ENCODE measurements around the gene TUBA8.
"Not testable (repeated sequence)": the region's sequence is repeated elsewhere in the genome, so short reads cannot be mapped to it uniquely, and the experiment has no call there.

TUBA8 gene

DNA sequence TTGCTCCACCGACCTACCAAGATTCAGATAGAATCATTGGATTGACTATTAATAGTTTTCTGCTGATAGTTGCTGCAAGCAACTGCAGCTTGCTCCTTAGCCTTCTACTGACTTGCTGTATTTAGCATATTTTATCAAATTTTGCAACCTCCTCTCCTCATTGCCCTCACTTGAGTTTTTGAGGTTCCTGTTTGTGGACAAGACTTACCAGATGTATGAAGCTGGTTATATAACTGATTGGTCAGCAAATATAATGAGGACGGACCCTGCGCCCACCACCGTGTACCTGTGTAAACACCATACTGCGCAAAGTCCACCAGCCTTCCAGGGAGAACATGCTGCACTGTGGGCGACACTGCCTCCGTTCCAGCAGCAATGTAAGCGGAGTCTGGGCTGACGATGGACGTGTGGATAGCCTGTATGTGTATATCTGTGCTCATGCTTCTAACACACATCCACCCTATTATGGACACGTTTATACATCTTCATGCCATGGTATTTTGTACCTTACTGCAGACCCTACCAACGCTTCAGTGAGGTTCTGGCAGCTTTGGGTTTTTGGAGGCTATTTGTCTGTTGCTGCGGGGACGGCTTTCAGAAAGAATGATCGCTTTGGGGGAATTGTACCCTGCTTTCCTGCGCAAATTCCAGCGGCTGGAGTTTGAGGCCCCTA, 37.8 kb downstream of the TUBA8 start:
- no peak for ATAC-seq
- H3K4me1 Mint-ChIP-seq = peaks cover 39% of the 10 kb centered on the region
- H3K27ac Mint-ChIP-seq = no peak overlapping the region
- no peak for DNase-seq
- H3K27me3 Mint-ChIP-seq = no peaks in the 10 kb centered on the region
- no peaks in the 10 kb centered on the region for H3K36me3 Mint-ChIP-seq (ENCODE audit: low read depth)
- no peak overlapping the region for H3K4me3 Mint-ChIP-seq
- no peaks in the 10 kb centered on the region for H3K9me3 Mint-ChIP-seq

DNA sequence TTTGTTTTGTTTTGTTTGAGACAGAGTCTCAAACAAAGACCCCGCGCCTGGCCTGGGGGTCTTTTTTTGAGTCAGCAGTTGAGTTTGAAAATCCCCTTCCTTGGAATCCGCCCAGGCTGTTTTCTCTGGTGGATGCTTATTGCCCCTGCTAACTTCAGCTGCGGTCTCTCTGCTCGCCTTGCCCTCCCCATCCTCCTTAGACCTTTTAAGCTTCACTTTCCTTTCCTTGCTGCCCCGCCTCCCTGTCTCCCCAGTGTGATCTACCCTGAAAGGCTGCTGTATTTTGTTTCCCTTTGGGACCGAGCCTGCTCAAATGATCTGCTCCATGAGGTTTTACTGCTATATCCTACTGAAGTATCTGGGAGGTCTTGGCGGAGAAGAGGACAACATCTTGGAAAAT, 41.9 kb downstream of the TUBA8 start:
- Mint-ChIP-seq H3K4me1 (peaks cover 41% of the 10 kb centered on the region), H3K36me3 (ENCODE audit: low read depth) (no peaks in the 10 kb centered on the region), H3K4me3 (peak overlapping the region; percentile 48), H3K27ac (peak overlapping the region; percentile 39), H3K9me3 (no peaks in the 10 kb centered on the region), H3K27me3 (no peaks in the 10 kb centered on the region)
- ATAC-seq = peak; percentile 44
- peak; percentile 32 for DNase-seq

GRCh38 chr22:18154821-18155390, 44.3 kb downstream of the TUBA8 start:
- H3K9me3 Mint-ChIP-seq = no peaks in the 10 kb centered on the region
- ATAC-seq (no peak), DNase-seq (no peak)
- H3K27ac Mint-ChIP-seq = no peak overlapping the region
- peaks cover 32% of the 10 kb centered on the region for H3K4me1 Mint-ChIP-seq
- no peaks in the 10 kb centered on the region for H3K36me3 Mint-ChIP-seq (ENCODE audit: low read depth)
- no peaks in the 10 kb centered on the region for H3K27me3 Mint-ChIP-seq
- no peak overlapping the region for H3K4me3 Mint-ChIP-seq

GRCh38 chr22:18155546-18155945, 44.9 kb downstream of the TUBA8 start:
- not testable (repeated sequence) for H3K4me3 Mint-ChIP-seq; ATAC-seq; H3K9me3 Mint-ChIP-seq; H3K27me3 Mint-ChIP-seq; DNase-seq; H3K27ac Mint-ChIP-seq; H3K36me3 Mint-ChIP-seq (ENCODE audit: low read depth)
- H3K4me1 Mint-ChIP-seq = peaks cover 26% of the 10 kb centered on the region

DNA sequence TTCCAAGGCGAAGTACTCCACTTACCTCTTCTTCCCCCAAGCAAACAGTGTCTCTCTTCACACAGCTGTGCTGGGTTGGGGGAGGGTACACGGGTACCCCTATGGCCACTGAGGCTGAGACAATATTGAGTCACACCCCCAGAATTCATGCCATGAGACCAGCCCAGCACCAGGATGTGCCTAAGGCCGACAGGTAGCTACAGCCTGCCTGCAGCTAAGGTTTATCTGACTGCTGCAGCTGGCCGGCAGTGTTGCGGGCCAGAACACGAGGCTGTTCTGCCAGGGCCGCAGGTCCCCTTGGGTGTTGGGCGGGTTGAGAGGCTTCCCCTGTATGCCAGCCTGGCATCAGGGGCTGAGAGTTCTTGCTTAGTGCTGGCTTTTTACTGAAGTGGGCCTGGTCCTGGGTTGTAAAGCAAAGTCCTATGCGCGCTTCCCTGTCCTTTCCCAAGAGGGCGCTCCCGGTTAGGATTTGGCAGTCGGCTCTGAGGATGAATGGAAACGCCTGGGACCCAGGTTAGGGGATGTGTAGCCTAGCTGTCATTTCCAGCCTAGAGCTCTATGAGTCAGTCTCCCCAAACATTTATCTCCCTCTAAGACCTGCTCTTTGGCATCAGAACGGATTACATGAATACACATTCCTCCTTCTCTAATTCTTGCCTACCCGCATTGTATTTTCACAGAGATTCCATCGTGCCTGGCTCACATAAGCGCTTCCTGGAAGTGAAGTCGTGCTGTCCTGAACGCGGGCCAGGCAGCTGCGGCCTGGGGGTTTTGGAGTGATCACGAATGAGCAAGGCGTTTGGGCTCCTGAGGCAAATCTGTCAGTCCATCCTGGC, 46.5 kb downstream of the TUBA8 start:
- Mint-ChIP-seq H3K27ac (no peak overlapping the region), H3K27me3 (no peaks in the 10 kb centered on the region), H3K4me3 (no peak overlapping the region), H3K9me3 (no peaks in the 10 kb centered on the region), H3K4me1 (peaks cover 10% of the 10 kb centered on the region), H3K36me3 (ENCODE audit: low read depth) (no peaks in the 10 kb centered on the region)
- DNase-seq (peak; percentile 73), ATAC-seq (peak; percentile 58)

- peaks cover 4% of the 10 kb centered on the region for H3K4me1 Mint-ChIP-seq
- H3K27ac Mint-ChIP-seq = no peak overlapping the region
- no peaks in the 10 kb centered on the region for H3K9me3 Mint-ChIP-seq
- ATAC-seq (no peak), DNase-seq (no peak)
- H3K36me3 Mint-ChIP-seq (ENCODE audit: low read depth) = no peaks in the 10 kb centered on the region
- H3K27me3 Mint-ChIP-seq = no peaks in the 10 kb centered on the region
- H3K4me3 Mint-ChIP-seq = no peak overlapping the region
These were observed 47.1 kb downstream of the TUBA8 start for GRCh38 chr22:18157714-18158028.

DNA sequence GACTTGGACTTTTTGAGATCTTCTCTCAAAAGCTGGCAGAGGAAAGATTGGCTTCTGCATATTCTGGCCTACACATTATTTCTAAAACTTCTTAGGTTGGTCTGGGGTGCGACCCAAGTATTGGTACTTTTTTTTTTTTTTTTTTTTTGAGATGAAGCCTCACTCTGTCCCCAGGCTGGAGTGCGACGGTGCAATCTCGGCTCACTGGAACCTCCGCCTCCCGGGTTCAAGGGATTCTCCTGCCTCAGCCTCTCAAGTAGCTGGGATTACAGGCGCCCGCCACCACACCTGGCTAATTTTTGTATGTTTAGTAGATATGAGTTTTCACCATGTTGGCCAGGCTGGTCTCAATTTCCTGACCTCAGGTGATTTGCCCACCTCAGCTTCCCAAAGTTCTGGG, 50.0 kb downstream of the TUBA8 start:
- not testable (repeated sequence) for H3K27me3 Mint-ChIP-seq; H3K9me3 Mint-ChIP-seq; DNase-seq; H3K27ac Mint-ChIP-seq; H3K4me3 Mint-ChIP-seq; H3K36me3 Mint-ChIP-seq (ENCODE audit: low read depth); ATAC-seq; H3K4me1 Mint-ChIP-seq

- not testable (repeated sequence) for H3K4me3 Mint-ChIP-seq, H3K27me3 Mint-ChIP-seq, H3K4me1 Mint-ChIP-seq, H3K27ac Mint-ChIP-seq, H3K9me3 Mint-ChIP-seq, DNase-seq
- peak; percentile 50 for ATAC-seq
- peaks cover 11% of the 10 kb centered on the region for H3K36me3 Mint-ChIP-seq (ENCODE audit: low read depth)
These were observed 53.2 kb downstream of the TUBA8 start for GRCh38 chr22:18163843-18164242.

GRCh38 chr22:18164584-18164983, 54.0 kb downstream of the TUBA8 start:
- not testable (repeated sequence) for H3K4me1 Mint-ChIP-seq, H3K27me3 Mint-ChIP-seq, H3K4me3 Mint-ChIP-seq, H3K9me3 Mint-ChIP-seq, DNase-seq, H3K27ac Mint-ChIP-seq, ATAC-seq
- peaks cover 13% of the 10 kb centered on the region for H3K36me3 Mint-ChIP-seq (ENCODE audit: low read depth)

GRCh38 chr22:18165356-18165755, 54.7 kb downstream of the TUBA8 start:
- DNase-seq, H3K4me1 Mint-ChIP-seq, H3K27me3 Mint-ChIP-seq, H3K9me3 Mint-ChIP-seq, ATAC-seq, H3K27ac Mint-ChIP-seq, H3K4me3 Mint-ChIP-seq: not testable (repeated sequence)
- H3K36me3 Mint-ChIP-seq (ENCODE audit: low read depth) = peaks cover 13% of the 10 kb centered on the region

DNA sequence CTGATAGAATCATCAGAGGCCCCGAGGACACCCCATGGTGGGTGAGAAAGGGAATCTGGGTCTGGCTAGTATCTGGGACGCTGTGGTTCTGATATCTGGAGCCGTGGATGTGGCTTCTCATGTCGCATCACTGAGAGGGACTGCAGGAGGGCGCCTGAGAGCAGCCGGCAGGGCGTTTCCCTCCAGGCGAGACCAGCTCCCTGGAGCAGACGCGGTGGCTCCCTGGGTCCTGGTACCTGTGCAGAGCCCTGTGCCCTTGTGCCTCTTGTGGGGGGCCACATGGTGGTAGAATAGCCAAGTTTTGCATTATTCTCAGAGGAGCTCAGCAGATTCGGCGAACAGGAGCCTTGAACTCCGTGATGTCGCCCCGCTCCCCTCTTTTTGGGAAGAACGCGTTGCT, 59.7 kb downstream of the TUBA8 start:
- not testable (repeated sequence) for H3K9me3 Mint-ChIP-seq, H3K4me3 Mint-ChIP-seq, ATAC-seq, H3K27ac Mint-ChIP-seq, DNase-seq, H3K27me3 Mint-ChIP-seq, H3K4me1 Mint-ChIP-seq
- H3K36me3 Mint-ChIP-seq (ENCODE audit: low read depth) = peaks cover 11% of the 10 kb centered on the region

DNA sequence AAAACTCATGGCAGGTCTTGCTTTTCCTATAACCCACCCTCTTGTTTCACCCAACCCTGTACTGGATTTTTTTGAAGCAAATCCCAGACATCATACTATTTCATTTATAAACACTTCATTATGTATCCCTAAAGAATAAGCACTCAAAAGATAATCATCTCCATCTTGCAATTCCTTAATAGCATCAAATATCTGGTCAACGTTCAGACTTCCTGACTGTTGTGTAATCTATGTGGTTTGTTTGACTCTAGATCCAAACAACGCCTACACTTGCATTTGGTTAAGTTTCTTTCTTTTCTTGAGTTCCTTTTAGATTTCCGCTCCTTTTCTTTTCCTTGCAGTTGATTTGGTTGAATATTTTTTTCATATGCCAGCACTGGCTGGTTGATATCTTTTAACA, 61.6 kb downstream of the TUBA8 start:
- not testable (repeated sequence) for H3K4me1 Mint-ChIP-seq; H3K4me3 Mint-ChIP-seq; H3K27me3 Mint-ChIP-seq; ATAC-seq; H3K36me3 Mint-ChIP-seq (ENCODE audit: low read depth); H3K27ac Mint-ChIP-seq; H3K9me3 Mint-ChIP-seq; DNase-seq

DNA sequence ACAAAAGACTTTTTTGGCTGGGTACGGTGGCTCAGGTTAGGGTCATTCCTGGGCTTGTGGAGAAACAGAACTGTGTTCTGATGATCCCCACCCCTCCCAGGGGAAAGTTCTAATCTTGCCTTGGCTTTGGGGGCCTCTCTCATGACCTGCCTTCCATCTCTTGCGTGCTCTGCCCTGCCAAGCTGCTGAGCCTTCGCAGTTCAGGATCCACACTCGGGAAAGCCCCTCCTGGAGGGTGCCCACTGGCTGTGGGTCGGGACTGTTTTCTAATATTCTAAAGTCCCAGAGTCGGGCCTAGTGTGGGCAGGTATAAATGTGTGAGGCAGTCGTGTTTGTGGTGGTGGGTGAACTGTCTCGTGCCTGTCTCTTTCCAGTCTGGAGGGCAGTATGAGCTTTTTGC, 62.2 kb downstream of the TUBA8 start:
- ATAC-seq; H3K4me1 Mint-ChIP-seq; H3K36me3 Mint-ChIP-seq (ENCODE audit: low read depth); H3K4me3 Mint-ChIP-seq; DNase-seq; H3K27me3 Mint-ChIP-seq; H3K9me3 Mint-ChIP-seq; H3K27ac Mint-ChIP-seq: not testable (repeated sequence)

- ATAC-seq; H3K4me3 Mint-ChIP-seq; H3K9me3 Mint-ChIP-seq; H3K36me3 Mint-ChIP-seq (ENCODE audit: low read depth); H3K27me3 Mint-ChIP-seq; DNase-seq; H3K4me1 Mint-ChIP-seq; H3K27ac Mint-ChIP-seq: not testable (repeated sequence)
These were observed 62.8 kb downstream of the TUBA8 start for GRCh38 chr22:18173441-18173840.
